PFSK-1 (cell line): ENCODE data around the gene RPP14.

Experiments used
- FOXP2 ChIP-seq: optimal IDR thresholded peaks from 2 replicates; pipeline ENCODE3; 2011; ENCODE audit warnings: borderline replicate concordance, control low read depth, inconsistent platforms; ENCODE audit not compliant: insufficient read depth; ENCODE audit errors: extremely low read length, extremely low read depth
- POLR2AphosphoS5 ChIP-seq: IDR thresholded peaks from 2 replicates; pipeline ENCODE4 v1.6.1; 2012; ENCODE audit warnings: low read depth, mild to moderate bottlenecking, control low read depth, low read length, moderate library complexity
- SIN3A ChIP-seq: IDR thresholded peaks from 2 replicates; pipeline ENCODE4 v1.6.1; 2012; ENCODE audit warnings: mild to moderate bottlenecking, low read length, moderate library complexity, borderline replicate concordance; ENCODE audit not compliant: insufficient read depth
- TAF1 ChIP-seq: IDR thresholded peaks from 2 replicates; pipeline ENCODE4 v1.6.1; 2012; ENCODE audit warnings: low read length, control low read depth, borderline replicate concordance; ENCODE audit not compliant: insufficient read depth
- TF ChIP-seq, protein P1 (sequence below), 2 experiments: IDR thresholded peaks; 2 replicates each; pipeline versions ENCODE4 v1.6.1 to v1.8.0; 2011 to 2012; ENCODE audit warnings: low read depth in 2 of 2, low read length in 2 of 2, control low read depth in 1 of 2, inconsistent platforms in 1 of 2, mild to moderate bottlenecking in 1 of 2, moderate library complexity in 1 of 2; ENCODE audit not compliant: insufficient read depth in 1 of 2

DNA sequence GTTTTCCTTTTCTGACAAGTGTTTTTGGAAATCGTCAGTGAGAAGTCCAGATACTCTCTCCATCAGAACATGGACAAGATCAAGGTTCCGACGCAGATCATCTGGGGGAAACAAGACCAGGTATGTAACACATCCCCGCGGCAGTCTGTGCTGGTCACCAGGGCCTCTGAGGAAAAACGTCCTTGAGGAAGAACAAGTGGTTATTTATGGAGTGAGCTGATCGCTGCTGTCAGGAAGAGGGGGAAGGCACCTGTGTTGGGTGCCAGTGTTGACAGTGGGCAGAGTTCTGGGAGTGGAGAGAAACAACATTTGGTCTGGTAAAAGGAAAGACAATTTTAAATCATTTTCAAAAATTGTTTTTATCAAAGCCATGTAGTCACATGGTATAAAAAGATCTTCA is 20.7 kb upstream of the RPP14 start:
- TF ChIP-seq TAF1 (no peak), POLR2AphosphoS5 (no peak), SIN3A (no peak), FOXP2 (no peak)
- TF ChIP-seq, protein P1, sequence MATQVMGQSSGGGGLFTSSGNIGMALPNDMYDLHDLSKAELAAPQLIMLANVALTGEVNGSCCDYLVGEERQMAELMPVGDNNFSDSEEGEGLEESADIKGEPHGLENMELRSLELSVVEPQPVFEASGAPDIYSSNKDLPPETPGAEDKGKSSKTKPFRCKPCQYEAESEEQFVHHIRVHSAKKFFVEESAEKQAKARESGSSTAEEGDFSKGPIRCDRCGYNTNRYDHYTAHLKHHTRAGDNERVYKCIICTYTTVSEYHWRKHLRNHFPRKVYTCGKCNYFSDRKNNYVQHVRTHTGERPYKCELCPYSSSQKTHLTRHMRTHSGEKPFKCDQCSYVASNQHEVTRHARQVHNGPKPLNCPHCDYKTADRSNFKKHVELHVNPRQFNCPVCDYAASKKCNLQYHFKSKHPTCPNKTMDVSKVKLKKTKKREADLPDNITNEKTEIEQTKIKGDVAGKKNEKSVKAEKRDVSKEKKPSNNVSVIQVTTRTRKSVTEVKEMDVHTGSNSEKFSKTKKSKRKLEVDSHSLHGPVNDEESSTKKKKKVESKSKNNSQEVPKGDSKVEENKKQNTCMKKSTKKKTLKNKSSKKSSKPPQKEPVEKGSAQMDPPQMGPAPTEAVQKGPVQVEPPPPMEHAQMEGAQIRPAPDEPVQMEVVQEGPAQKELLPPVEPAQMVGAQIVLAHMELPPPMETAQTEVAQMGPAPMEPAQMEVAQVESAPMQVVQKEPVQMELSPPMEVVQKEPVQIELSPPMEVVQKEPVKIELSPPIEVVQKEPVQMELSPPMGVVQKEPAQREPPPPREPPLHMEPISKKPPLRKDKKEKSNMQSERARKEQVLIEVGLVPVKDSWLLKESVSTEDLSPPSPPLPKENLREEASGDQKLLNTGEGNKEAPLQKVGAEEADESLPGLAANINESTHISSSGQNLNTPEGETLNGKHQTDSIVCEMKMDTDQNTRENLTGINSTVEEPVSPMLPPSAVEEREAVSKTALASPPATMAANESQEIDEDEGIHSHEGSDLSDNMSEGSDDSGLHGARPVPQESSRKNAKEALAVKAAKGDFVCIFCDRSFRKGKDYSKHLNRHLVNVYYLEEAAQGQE (IDR thresholded peaks at IDR 0.05; ENCODE audit: insufficient read depth in 1 of 2, low read depth in 2 of 2, low read length in 2 of 2), result no peak
